ENCODE results near the gene AKR1D1.
"Not testable (repeated sequence)": the region's sequence is repeated elsewhere in the genome, so short reads cannot be mapped to it uniquely, and the experiment has no call there.

Gene AKR1D1

DNA sequence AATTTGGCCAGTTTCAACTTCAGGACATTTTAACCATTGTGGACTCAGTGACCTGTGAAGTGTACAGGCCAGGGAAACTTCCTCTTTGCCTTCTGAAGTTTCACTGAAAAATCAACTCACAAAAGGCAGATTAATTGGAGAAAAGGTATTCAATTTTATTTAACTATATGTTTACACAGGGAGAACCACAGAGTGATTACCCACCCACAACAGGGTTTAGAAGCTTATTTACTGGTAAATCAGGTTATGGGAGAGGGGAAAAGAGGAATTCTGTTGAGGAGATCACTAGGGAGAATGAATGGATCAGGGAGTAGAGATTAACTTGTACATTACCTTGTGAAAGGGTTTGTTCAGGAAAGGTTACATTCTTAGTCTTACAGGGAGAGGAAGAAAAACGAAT, 1.7 kb upstream of the AKR1D1 start:
- no peaks in the 10 kb centered on the region for H3K27me3 ChIP-seq (ENCODE audit: control insufficient read depth in 1 of 2, insufficient read depth in 2 of 2, low read length in 2 of 2)
- no peaks in the 10 kb centered on the region for H3K4me1 ChIP-seq (ENCODE audit: insufficient read depth, low read length)
- no peaks in the 10 kb centered on the region for H3K9me3 ChIP-seq (ENCODE audit: low read length)
- no peaks in the 10 kb centered on the region for H3K36me3 ChIP-seq (ENCODE audit: insufficient read depth, low read length)
- no peak overlapping the region for H3K27ac ChIP-seq (ENCODE audit: low read depth, low read length)
- H3K4me3 ChIP-seq (ENCODE audit: low read depth in 1 of 2, low read length in 2 of 2), result no peak overlapping the region
- H3K9ac ChIP-seq (ENCODE audit: low read length), result no peak overlapping the region

DNA sequence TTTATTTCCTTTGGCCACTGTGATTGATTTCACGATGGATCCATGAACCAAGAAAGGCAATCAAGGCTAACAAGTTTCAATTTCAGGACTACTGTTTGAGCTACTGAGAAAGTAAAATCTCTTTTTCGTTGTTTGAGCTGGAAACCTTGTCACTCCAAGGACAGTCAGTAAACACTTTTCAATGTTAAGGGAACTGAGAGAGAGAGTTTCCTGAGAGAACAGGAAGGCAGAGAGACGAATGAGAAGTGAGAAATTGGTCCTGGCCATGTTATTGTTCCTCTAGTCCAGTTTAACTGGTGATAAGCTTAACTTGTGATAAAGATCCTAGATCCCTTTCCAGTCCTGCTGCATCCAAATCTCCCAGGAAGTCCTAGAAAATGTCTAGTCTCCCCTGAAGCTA, 909 bp upstream of the AKR1D1 start:
- Histone ChIP-seq H3K4me1 (ENCODE audit: insufficient read depth, low read length) (no peaks in the 10 kb centered on the region), H3K9me3 (ENCODE audit: low read length) (no peaks in the 10 kb centered on the region), H3K27me3 (ENCODE audit: control insufficient read depth in 1 of 2, insufficient read depth in 2 of 2, low read length in 2 of 2) (no peaks in the 10 kb centered on the region), H3K4me3 (ENCODE audit: low read depth in 1 of 2, low read length in 2 of 2) (no peak overlapping the region), H3K36me3 (ENCODE audit: insufficient read depth, low read length) (no peaks in the 10 kb centered on the region), H3K9ac (ENCODE audit: low read length) (no peak overlapping the region), H3K27ac (ENCODE audit: low read depth, low read length) (no peak overlapping the region)

DNA sequence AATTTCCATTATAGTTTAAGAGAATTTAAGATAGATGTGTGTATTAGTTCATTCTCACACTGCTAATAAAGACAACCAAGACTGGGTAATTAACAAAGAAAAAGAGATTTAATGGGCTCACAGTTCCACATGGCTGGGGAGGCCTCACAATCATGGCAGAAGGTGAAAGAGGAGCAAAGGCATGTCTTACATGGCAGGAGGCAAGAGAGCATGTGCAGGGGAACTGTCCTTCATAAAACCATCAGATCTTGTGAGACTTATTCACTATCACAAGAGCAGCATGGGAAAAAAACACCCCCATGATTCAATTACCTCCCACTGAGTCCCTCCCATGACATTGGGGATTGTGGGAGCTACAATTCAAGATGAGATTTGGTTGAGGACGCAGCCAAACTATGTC, 473 bp upstream of the AKR1D1 start:
- not testable (repeated sequence) for H3K27me3 ChIP-seq (ENCODE audit: control insufficient read depth in 1 of 2, insufficient read depth in 2 of 2, low read length in 2 of 2); H3K4me3 ChIP-seq (ENCODE audit: low read depth in 1 of 2, low read length in 2 of 2); H3K36me3 ChIP-seq (ENCODE audit: insufficient read depth, low read length); H3K4me1 ChIP-seq (ENCODE audit: insufficient read depth, low read length); H3K27ac ChIP-seq (ENCODE audit: low read depth, low read length); H3K9ac ChIP-seq (ENCODE audit: low read length); H3K9me3 ChIP-seq (ENCODE audit: low read length)

GRCh38 chr7:138077809-138078208, 1.6 kb downstream of the AKR1D1 start:
- Histone ChIP-seq H3K36me3 (ENCODE audit: insufficient read depth, low read length) (no peaks in the 10 kb centered on the region), H3K27me3 (ENCODE audit: control insufficient read depth in 1 of 2, insufficient read depth in 2 of 2, low read length in 2 of 2) (no peaks in the 10 kb centered on the region), H3K9me3 (ENCODE audit: low read length) (no peaks in the 10 kb centered on the region), H3K9ac (ENCODE audit: low read length) (no peak overlapping the region), H3K27ac (ENCODE audit: low read depth, low read length) (no peak overlapping the region), H3K4me3 (ENCODE audit: low read depth in 1 of 2, low read length in 2 of 2) (no peak overlapping the region), H3K4me1 (ENCODE audit: insufficient read depth, low read length) (no peaks in the 10 kb centered on the region)

GRCh38 chr7:138079137-138079536, 2.9 kb downstream of the AKR1D1 start:
- Histone ChIP-seq H3K4me3 (ENCODE audit: low read depth in 1 of 2, low read length in 2 of 2) (no peak overlapping the region), H3K9ac (ENCODE audit: low read length) (no peak overlapping the region), H3K36me3 (ENCODE audit: insufficient read depth, low read length) (no peaks in the 10 kb centered on the region), H3K9me3 (ENCODE audit: low read length) (no peaks in the 10 kb centered on the region), H3K27ac (ENCODE audit: low read depth, low read length) (no peak overlapping the region), H3K27me3 (ENCODE audit: control insufficient read depth in 1 of 2, insufficient read depth in 2 of 2, low read length in 2 of 2) (no peaks in the 10 kb centered on the region), H3K4me1 (ENCODE audit: insufficient read depth, low read length) (no peaks in the 10 kb centered on the region)

DNA sequence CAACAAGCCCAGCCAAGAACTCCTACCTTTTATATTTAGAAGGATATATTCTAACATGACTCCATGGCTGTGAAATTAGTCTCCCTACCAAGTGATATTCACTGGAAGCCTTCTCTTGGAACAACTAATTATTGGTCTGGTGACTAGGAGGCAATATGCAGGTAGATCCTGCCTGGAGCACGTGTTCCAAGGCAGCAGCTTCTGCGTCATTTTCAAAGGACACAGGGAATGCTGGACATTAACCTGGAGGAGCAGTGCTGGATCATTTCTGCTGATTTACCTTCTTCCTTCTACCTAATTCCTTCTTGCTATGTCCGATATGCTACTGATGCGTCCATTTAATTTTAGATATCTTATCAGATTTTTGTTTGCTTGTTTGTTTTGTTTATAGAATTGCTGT, 5.6 kb downstream of the AKR1D1 start:
- H3K36me3 ChIP-seq (ENCODE audit: insufficient read depth, low read length), result no peaks in the 10 kb centered on the region
- no peaks in the 10 kb centered on the region for H3K4me1 ChIP-seq (ENCODE audit: insufficient read depth, low read length)
- H3K9ac ChIP-seq (ENCODE audit: low read length), result no peak overlapping the region
- H3K27me3 ChIP-seq (ENCODE audit: control insufficient read depth in 1 of 2, insufficient read depth in 2 of 2, low read length in 2 of 2), result no peaks in the 10 kb centered on the region
- H3K27ac ChIP-seq (ENCODE audit: low read depth, low read length), result no peak overlapping the region
- no peak overlapping the region for H3K4me3 ChIP-seq (ENCODE audit: low read depth in 1 of 2, low read length in 2 of 2)
- no peaks in the 10 kb centered on the region for H3K9me3 ChIP-seq (ENCODE audit: low read length)

GRCh38 chr7:138083859-138084258, 7.6 kb downstream of the AKR1D1 start:
- no peak overlapping the region for H3K27ac ChIP-seq (ENCODE audit: low read depth, low read length)
- H3K9me3 ChIP-seq (ENCODE audit: low read length), result no peaks in the 10 kb centered on the region
- no peaks in the 10 kb centered on the region for H3K4me1 ChIP-seq (ENCODE audit: insufficient read depth, low read length)
- no peaks in the 10 kb centered on the region for H3K36me3 ChIP-seq (ENCODE audit: insufficient read depth, low read length)
- H3K4me3 ChIP-seq (ENCODE audit: low read depth in 1 of 2, low read length in 2 of 2), result no peak overlapping the region
- H3K27me3 ChIP-seq (ENCODE audit: control insufficient read depth in 1 of 2, insufficient read depth in 2 of 2, low read length in 2 of 2), result no peaks in the 10 kb centered on the region
- H3K9ac ChIP-seq (ENCODE audit: low read length), result no peak overlapping the region

DNA sequence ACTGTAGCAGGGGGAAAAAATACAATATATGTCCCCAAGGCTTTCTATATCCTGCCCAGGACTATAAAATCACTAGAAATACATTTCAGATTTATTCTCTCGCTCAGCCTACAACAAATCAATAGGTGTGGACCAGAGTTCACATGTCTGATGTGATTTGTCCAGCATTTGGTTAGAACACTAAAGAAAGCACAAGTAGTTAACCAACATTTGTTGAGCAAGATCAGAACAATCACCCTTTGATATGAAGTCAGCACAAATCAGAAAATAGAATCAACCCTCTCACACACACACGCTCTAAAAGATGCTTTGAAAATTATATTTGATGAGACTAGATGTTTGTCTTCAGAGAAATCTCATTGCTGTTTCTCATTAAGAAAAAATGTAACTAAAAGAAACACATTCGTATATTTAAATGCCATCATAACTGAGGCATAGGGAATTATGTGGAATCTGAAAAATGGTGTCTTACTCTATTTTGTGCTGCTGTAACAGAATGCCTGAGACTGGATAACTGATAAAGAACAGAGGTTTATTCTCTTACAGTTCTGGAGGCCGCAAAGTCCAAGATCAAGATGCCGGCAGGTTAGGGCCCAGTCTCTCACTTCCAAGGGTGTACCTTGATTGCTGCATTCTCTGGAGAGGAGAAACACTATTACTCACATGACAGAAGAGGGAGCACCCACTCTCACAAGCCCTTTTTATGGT, 10.5 kb downstream of the AKR1D1 start:
- H3K9me3 ChIP-seq (ENCODE audit: low read length), result no peaks in the 10 kb centered on the region
- no peaks in the 10 kb centered on the region for H3K36me3 ChIP-seq (ENCODE audit: insufficient read depth, low read length)
- H3K27ac ChIP-seq (ENCODE audit: low read depth, low read length), result no peak overlapping the region
- no peaks in the 10 kb centered on the region for H3K4me1 ChIP-seq (ENCODE audit: insufficient read depth, low read length)
- H3K4me3 ChIP-seq (ENCODE audit: low read depth in 1 of 2, low read length in 2 of 2), result no peak overlapping the region
- no peaks in the 10 kb centered on the region for H3K27me3 ChIP-seq (ENCODE audit: control insufficient read depth in 1 of 2, insufficient read depth in 2 of 2, low read length in 2 of 2)
- no peak overlapping the region for H3K9ac ChIP-seq (ENCODE audit: low read length)

- Histone ChIP-seq H3K9ac (ENCODE audit: low read length) (no peak overlapping the region), H3K4me1 (ENCODE audit: insufficient read depth, low read length) (no peaks in the 10 kb centered on the region), H3K27ac (ENCODE audit: low read depth, low read length) (no peak overlapping the region), H3K27me3 (ENCODE audit: control insufficient read depth in 1 of 2, insufficient read depth in 2 of 2, low read length in 2 of 2) (no peaks in the 10 kb centered on the region), H3K4me3 (ENCODE audit: low read depth in 1 of 2, low read length in 2 of 2) (no peak overlapping the region), H3K36me3 (ENCODE audit: insufficient read depth, low read length) (no peaks in the 10 kb centered on the region), H3K9me3 (ENCODE audit: low read length) (no peaks in the 10 kb centered on the region)
Observed at GRCh38 chr7:138089080-138089901, 13.0 kb downstream of the AKR1D1 start.

- H3K9me3 ChIP-seq (ENCODE audit: low read length), result no peaks in the 10 kb centered on the region
- H3K36me3 ChIP-seq (ENCODE audit: insufficient read depth, low read length), result no peaks in the 10 kb centered on the region
- H3K27me3 ChIP-seq (ENCODE audit: control insufficient read depth in 1 of 2, insufficient read depth in 2 of 2, low read length in 2 of 2), result no peaks in the 10 kb centered on the region
- no peaks in the 10 kb centered on the region for H3K4me1 ChIP-seq (ENCODE audit: insufficient read depth, low read length)
- H3K4me3 ChIP-seq (ENCODE audit: low read depth in 1 of 2, low read length in 2 of 2), result no peak overlapping the region
- no peak overlapping the region for H3K9ac ChIP-seq (ENCODE audit: low read length)
- no peak overlapping the region for H3K27ac ChIP-seq (ENCODE audit: low read depth, low read length)
Observed at GRCh38 chr7:138091032-138091431, 14.8 kb downstream of the AKR1D1 start.

- H3K27ac ChIP-seq (ENCODE audit: low read depth, low read length); H3K9me3 ChIP-seq (ENCODE audit: low read length); H3K36me3 ChIP-seq (ENCODE audit: insufficient read depth, low read length); H3K27me3 ChIP-seq (ENCODE audit: control insufficient read depth in 1 of 2, insufficient read depth in 2 of 2, low read length in 2 of 2); H3K9ac ChIP-seq (ENCODE audit: low read length); H3K4me3 ChIP-seq (ENCODE audit: low read depth in 1 of 2, low read length in 2 of 2); H3K4me1 ChIP-seq (ENCODE audit: insufficient read depth, low read length): not testable (repeated sequence)
Observed at GRCh38 chr7:138091840-138092239, 15.6 kb downstream of the AKR1D1 start.
